Chondrocyte (in vitro differentiated cells): ENCODE results near the gene B3GNT9. TPM values are rescaled to one million over a fixed set of nuclear protein-coding genes. Genes with fewer than 3 reads are reported as not detected.

Experiments
- DNase-seq: peaks from one replicate; pipeline ENCODE4 v3.0.0; 2021; ENCODE audit warnings: mixed read lengths, low spot score
- H3K27ac Mint-ChIP-seq: one replicate; pipeline ENCODE4 v1.8.0; 2021; ENCODE audit warnings: mild to moderate bottlenecking, moderate library complexity, mixed read lengths; ENCODE audit not compliant: unreplicated experiment
- H3K27me3 Mint-ChIP-seq: 2 replicates; pipeline ENCODE4 v1.8.0; 2021; ENCODE audit warnings: low read depth, mixed read lengths
- H3K36me3 Mint-ChIP-seq: 2 replicates; pipeline ENCODE4 v1.8.0; 2021; ENCODE audit warnings: low read depth, mixed read lengths
- H3K4me1 Mint-ChIP-seq: 2 replicates; pipeline ENCODE4 v1.8.0; 2021; ENCODE audit warnings: low read depth, mild to moderate bottlenecking, mixed read lengths
- H3K4me3 Mint-ChIP-seq: one replicate; pipeline ENCODE4 v1.8.0; 2021; ENCODE audit warnings: mild to moderate bottlenecking, moderate library complexity, mixed read lengths; ENCODE audit not compliant: unreplicated experiment
- H3K9me3 Mint-ChIP-seq: 2 replicates; pipeline ENCODE4 v1.8.0; 2021; ENCODE audit warnings: low read depth, mixed read lengths
- total RNA-seq: library from RNA; stranded (reverse); gene quantifications from 3 replicates; pipeline ENCODE4 v1.2.1, GENCODE V29; 2021
- TF ChIP-seq, protein P1 (sequence below): fragments of 200-600 bp; sonication (generic); IDR thresholded peaks from 2 replicates; pipeline ENCODE4 v1.5.0; 2021; ENCODE audit warnings: antibody characterized with exemption, mild to moderate bottlenecking, moderate library complexity

B3GNT9 gene
- total RNA-seq, 1 donor from 2014 or later = 41.4 TPM

DNA sequence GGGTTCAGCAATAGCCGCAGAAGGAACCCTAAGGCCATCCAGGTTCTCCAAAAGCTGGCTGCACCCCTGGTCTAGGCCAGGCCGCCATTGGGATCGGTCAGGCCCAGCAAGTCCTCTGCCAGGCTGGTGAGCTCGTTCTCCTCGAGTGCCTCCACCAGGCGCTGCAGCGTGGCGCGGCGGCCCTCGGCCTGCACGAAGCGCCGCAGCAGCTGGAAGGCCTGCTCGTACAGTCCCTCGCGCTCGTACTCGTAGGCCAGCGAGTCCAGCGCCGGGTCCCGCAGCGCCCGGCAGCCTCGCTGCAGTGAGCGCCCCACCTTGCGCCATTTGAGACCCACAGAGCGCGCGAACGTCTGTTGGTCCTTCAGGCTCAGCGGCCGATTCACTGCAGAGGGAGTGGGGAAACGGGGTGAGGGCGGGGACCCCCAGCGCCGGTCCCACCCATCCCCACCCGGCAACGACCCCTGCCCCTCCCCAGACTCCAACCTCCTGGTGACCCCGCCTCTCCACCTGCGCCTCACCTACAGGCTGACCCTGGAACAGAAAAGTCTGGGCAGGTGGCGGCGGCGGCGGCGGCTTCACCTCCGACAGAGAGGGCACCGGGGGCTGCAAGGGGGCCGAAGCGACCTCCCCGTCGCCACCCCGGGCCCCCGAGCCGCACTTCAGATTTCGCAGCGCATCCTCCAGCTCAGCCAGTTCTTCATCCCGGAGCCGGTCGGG, 3.9 kb upstream of the B3GNT9 start:
- no peaks in the 10 kb centered on the region for H3K36me3 Mint-ChIP-seq
- H3K27me3 Mint-ChIP-seq = peaks cover 10% of the 10 kb centered on the region
- H3K9me3 Mint-ChIP-seq = no peaks in the 10 kb centered on the region
- H3K4me3 Mint-ChIP-seq = peak overlapping the region; percentile 66
- TF ChIP-seq, protein P1, sequence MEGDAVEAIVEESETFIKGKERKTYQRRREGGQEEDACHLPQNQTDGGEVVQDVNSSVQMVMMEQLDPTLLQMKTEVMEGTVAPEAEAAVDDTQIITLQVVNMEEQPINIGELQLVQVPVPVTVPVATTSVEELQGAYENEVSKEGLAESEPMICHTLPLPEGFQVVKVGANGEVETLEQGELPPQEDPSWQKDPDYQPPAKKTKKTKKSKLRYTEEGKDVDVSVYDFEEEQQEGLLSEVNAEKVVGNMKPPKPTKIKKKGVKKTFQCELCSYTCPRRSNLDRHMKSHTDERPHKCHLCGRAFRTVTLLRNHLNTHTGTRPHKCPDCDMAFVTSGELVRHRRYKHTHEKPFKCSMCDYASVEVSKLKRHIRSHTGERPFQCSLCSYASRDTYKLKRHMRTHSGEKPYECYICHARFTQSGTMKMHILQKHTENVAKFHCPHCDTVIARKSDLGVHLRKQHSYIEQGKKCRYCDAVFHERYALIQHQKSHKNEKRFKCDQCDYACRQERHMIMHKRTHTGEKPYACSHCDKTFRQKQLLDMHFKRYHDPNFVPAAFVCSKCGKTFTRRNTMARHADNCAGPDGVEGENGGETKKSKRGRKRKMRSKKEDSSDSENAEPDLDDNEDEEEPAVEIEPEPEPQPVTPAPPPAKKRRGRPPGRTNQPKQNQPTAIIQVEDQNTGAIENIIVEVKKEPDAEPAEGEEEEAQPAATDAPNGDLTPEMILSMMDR = no peak
- DNase-seq = no peak
- no peak overlapping the region for H3K27ac Mint-ChIP-seq
- H3K4me1 Mint-ChIP-seq = peaks cover 19% of the 10 kb centered on the region

DNA sequence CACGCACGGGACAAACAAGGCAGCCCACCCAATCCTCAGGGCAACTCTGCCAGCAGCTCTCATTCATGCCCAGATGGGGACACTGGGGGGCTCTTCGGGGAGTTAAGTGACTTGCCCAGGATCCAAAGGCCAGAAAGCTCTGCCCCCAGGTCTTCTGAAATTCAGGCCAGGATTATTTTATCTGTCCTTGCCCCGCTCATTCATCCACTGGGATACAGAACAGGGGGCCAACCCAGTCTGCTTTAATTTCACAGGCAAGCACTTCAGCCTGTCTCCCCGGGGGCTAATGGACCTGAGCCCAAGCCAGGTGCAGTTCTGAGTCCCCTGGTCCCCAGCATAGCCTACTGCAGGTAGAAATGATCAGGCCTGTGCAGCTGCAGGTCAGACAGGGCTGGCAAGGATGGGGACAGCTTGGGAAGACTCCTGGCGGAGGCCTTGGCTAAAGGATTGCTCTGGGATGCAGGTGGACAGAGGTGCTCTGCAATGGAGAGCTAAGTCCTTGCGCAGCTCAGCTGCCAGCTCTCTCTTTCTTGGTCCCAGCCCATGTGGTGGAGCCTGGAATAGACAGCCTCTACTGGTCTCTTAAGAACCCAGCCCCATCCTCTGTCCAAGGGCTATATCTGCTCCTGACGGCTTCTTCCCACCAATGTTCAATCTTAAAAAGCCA, 766 bp upstream of the B3GNT9 start:
- TF ChIP-seq, protein P1 = no peak
- H3K36me3 Mint-ChIP-seq = peaks cover 9% of the 10 kb centered on the region
- DNase-seq = no peak
- H3K9me3 Mint-ChIP-seq = no peaks in the 10 kb centered on the region
- peaks cover 8% of the 10 kb centered on the region for H3K27me3 Mint-ChIP-seq
- H3K27ac Mint-ChIP-seq = peak overlapping the region; percentile 87
- H3K4me1 Mint-ChIP-seq = peaks cover 24% of the 10 kb centered on the region
- peak overlapping the region; percentile 78 for H3K4me3 Mint-ChIP-seq

DNA sequence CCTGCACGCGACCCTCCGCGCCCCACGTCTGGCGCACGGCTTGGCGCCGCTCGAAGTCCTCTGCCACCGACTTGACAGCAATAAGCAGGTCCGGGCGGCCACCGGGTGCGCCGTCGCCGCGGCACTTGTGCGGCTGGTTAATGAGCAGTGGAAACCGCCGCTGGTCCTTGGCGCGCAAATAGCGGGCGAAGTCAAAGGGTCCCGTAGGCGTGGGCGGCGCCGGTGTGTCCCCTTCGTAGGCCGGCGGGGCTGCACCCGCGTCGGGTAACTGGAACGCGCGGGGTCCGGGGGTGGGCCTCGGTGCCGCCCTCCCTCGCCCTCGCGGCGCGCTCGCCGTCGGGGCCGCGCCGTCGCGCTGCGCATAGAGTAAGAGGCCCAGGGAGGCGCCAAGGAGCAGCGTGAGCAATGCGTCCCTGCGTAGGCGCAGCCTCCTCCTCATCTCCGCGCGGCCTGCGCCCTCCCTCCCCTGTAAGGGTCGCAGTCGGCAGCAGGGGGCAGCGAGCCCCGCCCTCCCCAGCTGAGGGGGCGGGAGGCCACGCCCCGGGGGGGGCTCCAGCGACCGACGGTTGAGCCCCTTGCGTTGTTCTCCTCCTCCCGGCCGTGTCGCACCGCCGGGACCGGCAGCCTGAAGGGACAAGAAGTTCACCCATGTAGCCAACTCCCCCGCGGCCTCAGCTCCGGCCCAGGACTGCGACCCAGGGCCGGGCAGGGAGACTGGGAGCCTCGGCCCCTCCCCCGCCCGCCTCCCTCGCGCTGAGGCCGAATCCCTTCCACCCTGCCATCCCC, 558 bp downstream of the B3GNT9 start:
- TF ChIP-seq, protein P1 = peak; percentile 61
- Mint-ChIP-seq H3K4me1 (peaks cover 23% of the 10 kb centered on the region), H3K36me3 (peaks cover 9% of the 10 kb centered on the region), H3K27me3 (no peaks in the 10 kb centered on the region), H3K9me3 (no peaks in the 10 kb centered on the region), H3K27ac (peak overlapping the region; percentile 87), H3K4me3 (peak overlapping the region; percentile 78)
- no peak for DNase-seq

DNA sequence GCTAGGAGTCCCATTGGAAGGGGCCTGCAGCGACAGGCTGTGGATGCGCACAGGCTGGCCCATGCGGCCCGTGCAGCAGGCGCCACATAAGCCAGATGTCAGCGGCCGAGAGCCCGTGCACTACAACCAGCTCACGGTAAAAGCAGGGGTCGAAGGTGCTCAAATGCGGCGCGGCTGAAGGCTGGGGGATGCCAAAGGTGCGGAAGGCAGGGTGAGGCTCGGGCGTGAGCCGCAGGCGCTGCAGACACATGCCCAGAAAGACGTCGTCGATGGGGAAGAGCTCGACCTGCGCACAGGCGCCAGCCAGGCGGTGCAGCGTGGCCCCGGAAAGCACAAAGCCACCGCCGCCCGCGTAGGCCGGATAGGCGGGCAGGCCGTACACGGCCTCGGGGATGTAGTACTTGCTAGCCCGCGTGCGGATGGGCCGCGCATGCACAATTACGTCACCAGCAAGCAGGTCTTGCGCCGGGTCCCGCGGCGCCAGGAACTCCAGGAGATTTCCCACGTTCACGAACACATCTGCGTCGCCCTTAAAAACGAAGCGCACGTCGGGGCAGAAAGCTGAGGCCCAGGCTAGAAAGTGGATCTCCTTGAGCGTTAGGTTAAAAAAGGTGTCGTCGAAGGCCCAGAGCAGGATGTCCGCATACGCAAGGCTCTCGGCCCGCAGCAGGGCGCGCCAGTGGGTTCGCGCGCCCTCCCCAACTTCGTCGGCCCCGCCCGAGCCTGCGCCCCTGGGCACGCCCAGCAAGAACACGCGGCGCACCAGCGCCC, 1.3 kb downstream of the B3GNT9 start:
- Mint-ChIP-seq H3K36me3 (peaks cover 11% of the 10 kb centered on the region), H3K4me1 (peaks cover 21% of the 10 kb centered on the region), H3K27me3 (no peaks in the 10 kb centered on the region), H3K4me3 (peak overlapping the region; percentile 59), H3K27ac (peak overlapping the region; percentile 70), H3K9me3 (no peaks in the 10 kb centered on the region)
- TF ChIP-seq, protein P1 = no peak
- DNase-seq = no peak
